SK-N-DZ (cell line): ENCODE data around the gene HTR1E.
A peak's percentile ranks its signal among the peaks of the same experiment; 100 is the strongest.
"Not testable (repeated sequence)": the region's sequence is repeated elsewhere in the genome, so short reads cannot be mapped to it uniquely, and the experiment has no call there.

ENCODE experiments used
- DNase-seq: peaks from one replicate; pipeline ENCODE4 v3.0.0-alpha.2; 2015; ENCODE audit warnings: low spot score
- small RNA-seq, 2 experiments: library from RNA; depleted of rRNA; stranded (forward); fragments of <200 nt; gene quantifications; one replicate each; pipeline ENCODE3, GENCODE V24; 2014

The HTR1E gene

GRCh38 chr6:86973088-86973487 lies 35.8 kb downstream of the HTR1E start:
- no peak for DNase-seq

GRCh38 chr6:86978251-86978650 lies 40.9 kb downstream of the HTR1E start:
- DNase-seq: no peak

GRCh38 chr6:87001494-87001893 lies 64.2 kb downstream of the HTR1E start:
- DNase-seq: no peak

- not testable (repeated sequence) for DNase-seq
Measured at GRCh38 chr6:87002391-87002790, 65.1 kb downstream of the HTR1E start.

- DNase-seq: not testable (repeated sequence)
Measured at GRCh38 chr6:87006541-87006940, 69.2 kb downstream of the HTR1E start.

- not testable (repeated sequence) for DNase-seq
Measured at GRCh38 chr6:87009581-87009980, 72.3 kb downstream of the HTR1E start.

- no peak for DNase-seq
Measured at GRCh38 chr6:87012035-87012434, 74.7 kb downstream of the HTR1E start.

GRCh38 chr6:87012743-87013142 lies 75.4 kb downstream of the HTR1E start:
- no peak for DNase-seq

- no peak for DNase-seq
Measured at GRCh38 chr6:87016772-87017171, 79.4 kb downstream of the HTR1E start.

- DNase-seq: no peak
Measured at GRCh38 chr6:87027021-87027420, 89.7 kb downstream of the HTR1E start.

GRCh38 chr6:87029711-87030314 lies 92.5 kb downstream of the HTR1E start:
- DNase-seq: peak; percentile 61

- DNase-seq: no peak
Measured at GRCh38 chr6:87040729-87041128, 103.4 kb downstream of the HTR1E start.

GRCh38 chr6:87045521-87046075 lies 108.3 kb downstream of the HTR1E start:
- no peak for DNase-seq

GRCh38 chr6:87049779-87050178 lies 112.5 kb downstream of the HTR1E start:
- no peak for DNase-seq

- DNase-seq: no peak
Measured at GRCh38 chr6:87053312-87053711, 116.0 kb downstream of the HTR1E start.

- no peak for DNase-seq
Measured at GRCh38 chr6:87054143-87054833, 117.0 kb downstream of the HTR1E start.

- no peak for DNase-seq
Measured at GRCh38 chr6:87059943-87060342, 122.6 kb downstream of the HTR1E start.

- DNase-seq: no peak
Measured at GRCh38 chr6:87065117-87065516, 127.8 kb downstream of the HTR1E start.

Small RNAs within 50 kb of the gene (small RNA-seq; reads per million reads assigned to genes)
- gene AL157777.2: 0 reads per million in 2 experiments
- 0 reads per million in 2 experiments for gene MTHFD2P2
